SHP77 treated with DMSO at 0.1 percent for 48 hours (cell line): ENCODE measurements around the gene CAAP1.
"Not testable (repeated sequence)": the region's sequence is repeated elsewhere in the genome, so short reads cannot be mapped to it uniquely, and the experiment has no call there.

Experiments
- DNase-seq: peaks from one replicate; lab custom pipeline; 2025; lab: John Stamatoyannopoulos, UW

CAAP1 gene

DNA sequence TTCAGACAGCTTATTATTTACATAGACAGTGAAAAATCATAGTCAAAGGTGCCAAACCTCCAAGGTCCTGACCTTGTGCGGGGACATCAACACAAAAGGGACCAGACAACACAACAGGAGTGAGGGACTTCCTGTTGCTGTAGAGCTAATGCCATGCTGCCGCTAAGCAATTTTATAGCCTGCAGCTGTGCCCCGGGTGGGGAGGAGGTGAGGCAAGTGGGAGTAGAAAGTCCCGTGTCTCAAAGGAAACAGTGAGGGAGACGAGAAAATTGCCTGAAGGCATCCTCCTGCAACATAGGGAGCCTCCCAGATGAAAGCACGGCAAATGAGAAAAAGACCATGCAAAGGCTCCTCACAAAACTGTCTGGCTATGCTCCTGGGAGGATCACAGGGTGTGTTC lies 58.8 kb downstream of the CAAP1 start:
- no peak for DNase-seq

DNA sequence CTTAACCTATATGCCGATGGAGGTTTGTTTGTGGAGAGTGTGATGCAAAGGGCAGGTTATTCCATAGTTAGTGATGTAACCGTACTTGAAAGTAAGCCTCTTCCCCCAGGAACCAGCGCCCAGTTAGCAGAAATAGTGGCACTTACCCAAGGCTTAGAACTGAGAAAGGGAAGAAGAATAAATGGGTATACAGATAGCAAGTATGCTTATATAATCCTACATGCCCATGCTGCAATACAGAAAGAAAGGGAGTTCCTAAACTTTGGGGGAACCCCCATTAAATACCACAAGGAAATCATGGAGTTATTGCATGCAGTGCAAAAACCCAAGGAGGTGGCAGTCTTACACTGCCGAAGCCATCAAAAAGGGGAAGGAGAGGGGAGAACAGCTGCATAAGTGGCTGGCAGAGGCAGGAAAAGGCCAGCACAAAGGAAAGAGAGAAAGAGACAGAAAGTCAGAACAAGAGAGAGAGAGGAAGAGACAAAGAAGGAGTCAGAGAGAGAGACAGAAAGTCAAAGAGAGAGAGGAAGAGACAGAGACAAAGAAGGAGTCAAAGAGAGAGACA lies 64.1 kb downstream of the CAAP1 start:
- DNase-seq, result not testable (repeated sequence)

DNA sequence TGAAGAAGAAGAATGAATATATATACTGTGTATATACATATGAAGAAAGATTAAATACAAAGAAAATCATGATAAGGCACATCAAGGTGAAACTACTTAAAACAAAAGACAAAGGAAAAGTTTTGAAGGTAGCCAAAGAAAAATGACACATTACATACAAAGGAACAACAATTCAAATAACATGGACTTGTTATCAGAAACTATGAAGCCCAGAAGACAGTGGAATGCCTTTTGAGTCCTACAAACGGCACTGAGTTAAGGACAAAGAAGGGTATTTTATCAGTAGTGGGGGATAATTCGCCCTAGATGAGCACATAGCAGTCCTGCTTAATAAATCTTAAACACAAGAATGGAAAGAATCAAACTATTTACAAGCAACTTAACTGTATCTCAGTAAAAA lies 77.8 kb downstream of the CAAP1 start:
- no peak for DNase-seq

DNA sequence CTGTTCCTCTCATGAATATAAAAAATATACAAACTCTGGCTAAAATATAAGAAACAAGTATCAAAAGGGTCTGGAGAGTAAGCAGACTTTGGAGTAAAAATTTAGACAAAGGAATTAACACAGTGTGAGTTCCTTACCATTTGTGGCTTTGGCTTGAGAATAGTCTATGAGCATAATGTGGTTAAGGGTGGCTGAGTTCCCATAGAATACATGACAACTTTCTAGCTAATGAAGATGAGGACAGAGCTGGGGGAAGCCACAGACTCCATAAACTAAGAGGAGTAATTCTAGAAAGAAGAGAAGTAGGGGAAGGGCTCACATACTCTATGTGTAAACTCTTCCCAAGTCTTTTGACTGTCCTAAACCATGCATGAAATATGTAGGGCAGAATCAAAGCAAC lies 79.4 kb downstream of the CAAP1 start:
- no peak for DNase-seq

DNA sequence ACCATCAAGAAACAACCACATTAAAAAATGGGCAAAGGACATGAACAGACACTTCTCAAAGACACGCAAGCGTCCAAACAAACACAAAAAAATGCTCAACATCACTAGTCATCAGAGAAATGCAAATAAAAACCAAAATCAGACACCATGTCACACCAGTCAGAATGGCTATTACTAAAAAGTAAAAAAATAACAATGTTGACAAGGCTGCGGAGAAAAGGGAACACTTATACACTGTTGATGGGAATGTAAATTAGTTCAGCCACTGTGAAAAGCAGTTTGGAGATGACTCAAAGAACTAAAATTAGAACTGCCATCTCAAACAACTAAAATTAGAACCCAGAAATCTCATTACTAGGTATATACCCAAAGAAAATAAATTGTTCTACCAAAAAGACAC lies 80.4 kb downstream of the CAAP1 start:
- no peak for DNase-seq

DNA sequence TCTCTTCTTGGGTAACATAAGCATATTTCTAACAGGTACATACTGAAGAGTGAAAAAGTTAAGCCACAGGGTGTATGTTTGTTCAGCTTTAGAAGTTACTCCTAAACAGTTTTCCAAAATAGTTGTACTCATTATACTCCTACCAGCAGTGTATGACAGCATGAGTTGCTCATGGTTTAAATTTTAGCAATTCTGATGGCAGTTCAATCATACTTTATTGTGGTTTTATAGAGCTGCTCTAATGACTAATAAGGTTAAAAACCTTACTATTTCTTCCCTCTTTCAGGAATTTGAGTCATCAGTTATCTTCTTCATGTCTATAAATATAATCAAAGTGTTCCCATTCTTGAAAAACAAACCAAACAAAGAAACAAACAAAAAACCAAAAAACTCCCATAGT lies 81.5 kb downstream of the CAAP1 start:
- no peak for DNase-seq

DNA sequence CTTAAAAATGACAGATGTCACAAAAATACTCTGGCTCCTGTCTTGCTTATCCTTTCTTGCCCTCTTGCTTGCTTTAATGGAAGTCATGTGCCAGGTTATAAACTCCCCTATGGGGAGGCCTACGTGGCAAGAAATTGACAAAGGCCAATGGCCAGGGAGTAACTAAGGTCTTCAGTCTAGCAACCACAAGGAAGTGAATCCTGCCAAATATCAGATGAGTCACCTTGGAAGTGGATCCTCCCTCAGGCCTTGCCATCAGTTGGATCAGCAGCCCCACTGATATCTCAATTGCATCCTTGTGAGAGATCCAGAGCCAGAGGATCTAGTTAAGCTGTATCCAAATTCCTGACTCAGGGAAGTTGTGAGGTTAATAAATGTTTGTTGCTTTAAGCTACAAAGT lies 82.8 kb downstream of the CAAP1 start:
- no peak for DNase-seq

DNA sequence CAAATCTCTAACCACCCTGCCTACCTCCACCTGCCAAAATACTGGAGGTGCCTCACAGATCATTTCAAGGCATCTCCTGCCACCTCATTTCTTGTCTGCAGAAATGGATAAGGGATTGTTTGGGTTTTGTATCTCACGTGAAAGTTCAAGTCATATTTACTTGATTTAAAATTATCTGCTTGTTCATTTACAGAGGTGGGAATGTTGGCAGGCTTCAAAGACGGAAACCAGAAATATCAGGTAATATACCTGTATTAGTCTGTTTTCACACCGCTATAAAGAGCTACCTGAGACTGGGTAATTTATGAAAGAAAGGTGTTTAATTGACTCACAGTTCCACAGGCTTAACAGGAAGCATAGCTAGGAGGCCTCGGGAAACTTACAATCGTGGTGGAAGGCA lies 85.4 kb downstream of the CAAP1 start:
- DNase-seq, result no peak

DNA sequence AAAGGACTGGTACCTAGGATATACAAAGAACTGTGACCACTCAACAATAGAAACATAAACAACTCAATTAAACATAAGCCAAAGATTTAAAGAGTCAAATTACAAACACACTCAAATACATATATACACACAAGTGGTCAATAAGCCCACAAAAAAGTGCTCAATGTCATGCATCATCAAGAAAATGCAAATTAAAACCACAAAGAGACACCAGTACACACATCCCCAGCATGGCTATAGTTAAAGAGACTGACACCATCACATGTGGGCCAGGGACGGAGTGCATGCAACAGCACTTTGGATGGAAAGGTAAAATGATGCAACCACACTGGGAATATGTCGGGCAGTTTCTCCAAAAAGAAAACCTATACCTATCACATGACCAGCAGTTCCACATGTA lies 89.7 kb downstream of the CAAP1 start:
- no peak for DNase-seq

DNA sequence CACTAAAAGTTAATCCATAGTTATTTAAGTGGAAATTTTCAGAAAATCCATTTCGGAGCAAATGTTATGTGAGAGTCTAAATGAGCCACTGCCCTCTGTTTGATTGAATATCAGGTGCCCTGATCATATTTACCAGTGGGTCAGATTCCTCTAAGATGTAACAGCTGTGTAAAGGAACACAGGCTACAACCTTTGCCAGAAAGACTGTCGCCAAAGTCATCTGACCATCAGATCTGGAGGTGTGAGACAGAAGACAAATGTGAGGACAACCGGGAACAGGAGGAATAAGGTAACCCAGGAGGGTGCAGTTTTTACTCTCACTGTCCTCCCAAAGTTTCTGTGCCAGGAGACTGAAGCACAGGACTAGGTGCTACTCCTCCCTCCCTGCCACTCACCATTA lies 90.8 kb downstream of the CAAP1 start:
- no peak for DNase-seq

DNA sequence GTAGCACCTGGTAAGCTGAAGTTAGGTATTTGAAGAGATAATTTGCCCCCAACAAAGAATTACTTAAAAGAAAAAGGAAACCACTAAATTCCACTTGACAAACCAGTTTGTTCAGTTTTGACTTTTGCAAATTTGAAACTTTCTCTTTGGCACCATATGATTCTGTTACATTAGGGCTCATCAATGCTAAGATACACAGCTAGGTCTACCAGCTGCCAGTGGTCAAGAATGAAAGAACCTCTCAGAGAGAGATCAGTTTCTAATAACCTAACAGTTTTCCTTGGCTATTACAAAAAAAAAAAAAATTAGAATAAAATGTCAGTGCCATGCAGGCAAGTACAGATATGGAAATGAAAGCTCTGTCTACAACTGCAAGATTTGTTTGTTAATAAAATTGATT lies 92.3 kb downstream of the CAAP1 start:
- DNase-seq, result no peak

DNA sequence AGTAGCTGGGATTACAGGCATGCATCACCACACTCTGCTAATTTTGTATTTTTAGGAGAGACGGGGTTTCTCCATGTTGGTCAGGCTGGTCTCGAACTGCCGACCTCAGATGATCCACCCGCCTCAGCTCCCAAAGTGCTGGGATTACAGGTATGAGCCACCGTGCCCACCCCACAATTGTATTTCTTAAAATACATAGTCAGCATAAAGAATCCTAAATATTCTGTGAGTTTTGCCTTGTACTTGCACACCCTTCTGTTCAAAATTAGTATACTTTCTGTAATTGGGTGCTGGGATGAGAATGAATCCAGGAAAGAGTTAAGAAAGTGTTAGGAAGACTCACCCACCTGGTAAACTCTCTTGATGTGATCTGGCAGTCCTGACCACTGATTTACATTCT lies 101.3 kb downstream of the CAAP1 start:
- no peak for DNase-seq
